ENCODE measurements around the gene PROC.
A peak's percentile ranks its signal among the peaks of the same experiment; 100 is the strongest.

The PROC gene

GRCh38 chr2:127454595-127455565, 36.7 kb downstream of the PROC start:
- Histone ChIP-seq H3K4me3 (ENCODE audit: low read depth in 1 of 2, low read length in 1 of 2) (no peak overlapping the region), H3K27ac (no peak overlapping the region), H3K27me3 (no peaks in the 10 kb centered on the region), H3K4me1 (ENCODE audit: control insufficient read depth in 1 of 2, insufficient read depth in 1 of 2, low read depth in 1 of 2, low read length in 1 of 2) (peaks cover 12 to 17% of the 10 kb centered on the region in 2 experiments), H3K9me3 (no peaks in the 10 kb centered on the region), H3K36me3 (no peaks in the 10 kb centered on the region)
- TF ChIP-seq, protein P1, sequence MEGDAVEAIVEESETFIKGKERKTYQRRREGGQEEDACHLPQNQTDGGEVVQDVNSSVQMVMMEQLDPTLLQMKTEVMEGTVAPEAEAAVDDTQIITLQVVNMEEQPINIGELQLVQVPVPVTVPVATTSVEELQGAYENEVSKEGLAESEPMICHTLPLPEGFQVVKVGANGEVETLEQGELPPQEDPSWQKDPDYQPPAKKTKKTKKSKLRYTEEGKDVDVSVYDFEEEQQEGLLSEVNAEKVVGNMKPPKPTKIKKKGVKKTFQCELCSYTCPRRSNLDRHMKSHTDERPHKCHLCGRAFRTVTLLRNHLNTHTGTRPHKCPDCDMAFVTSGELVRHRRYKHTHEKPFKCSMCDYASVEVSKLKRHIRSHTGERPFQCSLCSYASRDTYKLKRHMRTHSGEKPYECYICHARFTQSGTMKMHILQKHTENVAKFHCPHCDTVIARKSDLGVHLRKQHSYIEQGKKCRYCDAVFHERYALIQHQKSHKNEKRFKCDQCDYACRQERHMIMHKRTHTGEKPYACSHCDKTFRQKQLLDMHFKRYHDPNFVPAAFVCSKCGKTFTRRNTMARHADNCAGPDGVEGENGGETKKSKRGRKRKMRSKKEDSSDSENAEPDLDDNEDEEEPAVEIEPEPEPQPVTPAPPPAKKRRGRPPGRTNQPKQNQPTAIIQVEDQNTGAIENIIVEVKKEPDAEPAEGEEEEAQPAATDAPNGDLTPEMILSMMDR (IDR thresholded peaks at IDR 0.05) = no peak

- Histone ChIP-seq H3K4me3 (ENCODE audit: low read depth in 1 of 2, low read length in 1 of 2) (no peak overlapping the region), H3K27ac (peak overlapping the region; percentile 17), H3K27me3 (no peaks in the 10 kb centered on the region), H3K9me3 (no peaks in the 10 kb centered on the region), H3K4me1 (ENCODE audit: control insufficient read depth in 1 of 2, insufficient read depth in 1 of 2, low read depth in 1 of 2, low read length in 1 of 2) (peaks cover 12 to 17% of the 10 kb centered on the region in 2 experiments), H3K36me3 (no peaks in the 10 kb centered on the region)
- TF ChIP-seq, protein P1 (IDR thresholded peaks at IDR 0.05) = no peak
Measured at GRCh38 chr2:127455566-127456493, 37.6 kb downstream of the PROC start.

DNA sequence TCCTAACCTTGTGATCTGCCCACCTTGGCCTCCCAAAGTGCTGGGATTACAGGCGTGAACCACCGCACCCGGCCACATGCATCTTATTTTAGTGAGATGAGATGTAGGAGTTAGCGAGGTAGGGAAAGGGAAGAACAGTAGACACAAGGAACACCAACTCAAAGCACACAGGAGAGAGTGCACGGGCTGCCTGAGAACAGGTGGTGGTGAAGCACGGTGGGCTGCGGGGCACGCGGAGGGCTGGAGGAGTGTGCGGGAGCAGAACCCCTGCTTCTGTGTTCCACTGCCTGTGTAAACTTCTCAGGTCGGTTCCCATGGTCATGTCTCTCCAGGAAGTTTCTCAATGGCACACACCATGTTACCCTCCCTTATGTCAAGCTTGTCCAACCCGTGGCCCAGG, 38.7 kb downstream of the PROC start:
- Histone ChIP-seq H3K27me3 (no peaks in the 10 kb centered on the region), H3K9me3 (no peaks in the 10 kb centered on the region), H3K4me3 (ENCODE audit: low read depth in 1 of 2, low read length in 1 of 2) (no peak overlapping the region), H3K27ac (no peak overlapping the region), H3K4me1 (ENCODE audit: control insufficient read depth in 1 of 2, insufficient read depth in 1 of 2, low read depth in 1 of 2, low read length in 1 of 2) (peaks cover 12 to 17% of the 10 kb centered on the region in 2 experiments), H3K36me3 (no peaks in the 10 kb centered on the region)
- TF ChIP-seq, protein P1 (IDR thresholded peaks at IDR 0.05) = no peak

- peaks cover 8% of the 10 kb centered on the region for H3K36me3 ChIP-seq
- H3K27me3 ChIP-seq = no peaks in the 10 kb centered on the region
Measured at GRCh38 chr2:127462461-127462860, 44.2 kb downstream of the PROC start.

More at GRCh38 chr2:127462461-127462860, 44.2 kb downstream of the PROC start:
- Histone ChIP-seq H3K4me3 (ENCODE audit: low read depth in 1 of 2, low read length in 1 of 2) (no peak overlapping the region), H3K9me3 (no peaks in the 10 kb centered on the region), H3K4me1 (ENCODE audit: control insufficient read depth in 1 of 2, insufficient read depth in 1 of 2, low read depth in 1 of 2, low read length in 1 of 2) (no peaks in the 10 kb centered on the region), H3K27ac (no peak overlapping the region)
- TF ChIP-seq, protein P1 (IDR thresholded peaks at IDR 0.05) = no peak
